HG02798 (cell line): ENCODE results near the gene PROSER2.
"Not testable (repeated sequence)": the region's sequence is repeated elsewhere in the genome, so short reads cannot be mapped to it uniquely, and the experiment has no call there.

Source experiments
- ATAC-seq: cut with Tn5 transposase; IDR thresholded peaks from one replicate; pipeline ENCODE4 v1.9.1; 2021; ENCODE audit warnings: mild to moderate bottlenecking; ENCODE audit not compliant: unreplicated experiment, poor library complexity

Gene PROSER2

GRCh38 chr10:11832042-11832441 lies 8.9 kb downstream of the PROSER2 start:
- ATAC-seq = no peak

- no peak for ATAC-seq
Measured at GRCh38 chr10:11835061-11835460, 11.9 kb downstream of the PROSER2 start.

DNA sequence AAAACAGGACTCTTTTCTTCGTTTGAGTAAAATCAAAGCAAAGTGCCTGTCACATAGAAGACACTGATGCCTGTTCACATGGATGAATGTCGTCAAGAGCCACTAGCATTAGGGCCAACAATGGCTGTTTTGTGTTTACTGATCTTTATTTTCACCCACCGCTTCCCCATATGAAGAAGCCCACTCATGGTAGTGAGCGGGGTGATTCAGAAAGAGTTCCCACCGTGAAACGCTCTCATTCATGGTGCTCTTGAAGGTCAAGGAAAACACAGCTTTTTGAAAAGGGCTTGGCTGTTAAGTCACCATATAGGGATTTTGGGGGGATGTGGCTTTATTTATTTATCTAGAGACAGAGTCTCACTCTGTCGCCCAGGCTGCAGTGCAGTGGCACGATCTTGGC lies 12.5 kb downstream of the PROSER2 start:
- no peak for ATAC-seq

- no peak for ATAC-seq
Measured at GRCh38 chr10:11837372-11838161, 14.4 kb downstream of the PROSER2 start.

DNA sequence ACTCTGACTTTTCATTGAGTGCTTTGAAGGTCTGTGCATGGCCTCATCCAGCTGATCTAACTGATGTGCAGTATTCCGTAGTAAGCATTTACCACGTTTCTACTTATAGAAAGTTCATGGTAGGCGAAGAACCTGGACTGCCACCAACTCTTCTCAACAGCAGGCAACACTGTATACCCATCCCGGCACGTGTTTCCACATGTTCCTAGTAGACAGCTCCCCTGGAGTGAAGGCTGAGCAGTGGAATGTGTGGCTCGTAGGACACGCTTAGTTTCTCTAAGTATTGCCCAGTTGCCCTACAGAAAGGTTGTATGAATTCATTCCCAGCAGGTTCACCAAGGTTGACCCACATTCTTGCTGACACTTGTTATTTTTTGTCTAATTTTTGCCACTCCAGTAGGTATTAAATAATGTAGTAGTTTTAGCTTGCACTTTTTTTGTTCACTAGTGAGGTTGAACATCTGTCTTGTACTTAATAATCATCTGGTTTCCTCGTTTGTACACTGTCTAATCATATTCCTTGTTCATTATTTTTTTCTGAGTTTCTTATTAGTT lies 15.2 kb downstream of the PROSER2 start:
- ATAC-seq = no peak

GRCh38 chr10:11841375-11841774 lies 18.2 kb downstream of the PROSER2 start:
- no peak for ATAC-seq

DNA sequence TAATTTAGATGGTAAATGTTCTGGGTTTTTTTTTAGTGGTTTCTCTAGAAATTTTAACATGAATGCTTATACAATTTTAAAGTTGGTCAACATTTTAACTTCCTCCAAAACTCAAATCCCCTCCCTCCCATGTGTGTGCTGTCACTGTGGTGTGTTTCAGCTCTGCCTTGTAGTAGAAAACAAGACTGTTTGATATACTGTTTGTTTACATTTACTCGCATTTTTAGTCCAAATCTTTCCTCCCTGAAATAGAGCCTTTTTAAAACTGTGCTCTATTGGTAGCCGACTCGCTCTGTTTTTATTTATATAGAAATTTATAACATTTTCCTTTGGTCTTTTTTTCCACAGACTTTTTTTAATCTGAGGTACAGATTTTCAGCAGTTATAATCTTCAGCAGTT lies 19.3 kb downstream of the PROSER2 start:
- no peak for ATAC-seq

DNA sequence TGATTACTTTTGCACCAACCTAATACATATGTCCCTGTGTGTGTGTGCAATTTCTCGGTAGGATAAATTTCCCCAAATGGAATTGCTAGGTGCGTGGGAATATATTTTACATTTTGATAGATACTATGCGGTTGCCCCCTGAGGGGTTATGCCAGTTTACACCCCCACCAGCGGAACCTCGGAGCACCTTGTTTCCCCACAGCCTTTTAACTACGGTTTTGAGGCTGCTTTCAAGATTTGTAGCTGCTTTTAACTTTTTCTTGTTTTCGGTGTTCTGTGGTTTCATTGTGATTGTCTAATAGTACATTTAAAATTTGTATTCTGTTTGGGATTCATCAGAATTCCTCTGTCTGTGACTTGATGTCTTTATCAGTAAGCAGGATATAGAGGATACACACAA lies 22.0 kb downstream of the PROSER2 start:
- ATAC-seq = no peak

GRCh38 chr10:11846542-11846941 lies 23.4 kb downstream of the PROSER2 start:
- ATAC-seq = no peak

DNA sequence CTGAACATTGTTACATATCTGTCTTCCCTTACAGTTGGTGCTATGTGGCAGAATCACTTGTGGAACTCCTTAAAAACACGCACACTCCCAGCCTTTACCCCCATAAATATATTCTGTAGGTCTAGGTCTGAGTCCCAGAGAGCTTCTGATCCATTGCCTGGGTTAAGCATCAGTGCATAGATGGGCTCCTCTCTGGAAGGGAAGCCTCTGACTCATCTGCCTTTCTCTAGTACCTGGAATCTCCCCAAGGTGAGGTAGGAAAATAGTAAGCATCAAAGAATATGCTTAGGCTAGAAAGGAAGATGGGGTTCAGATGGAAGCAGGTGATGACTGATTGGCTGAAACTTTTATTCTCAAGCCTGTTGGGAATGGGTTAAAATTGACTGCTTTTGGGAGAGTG lies 26.1 kb downstream of the PROSER2 start:
- ATAC-seq = no peak

- no peak for ATAC-seq
Measured at GRCh38 chr10:11849911-11850310, 26.8 kb downstream of the PROSER2 start.

- ATAC-seq = no peak
Measured at GRCh38 chr10:11851910-11852309, 28.8 kb downstream of the PROSER2 start.

GRCh38 chr10:11852637-11853036 lies 29.5 kb downstream of the PROSER2 start:
- ATAC-seq = not testable (repeated sequence)

GRCh38 chr10:11853468-11853867 lies 30.3 kb downstream of the PROSER2 start:
- ATAC-seq = no peak

- ATAC-seq = no peak
Measured at GRCh38 chr10:11854301-11854700, 31.1 kb downstream of the PROSER2 start.

DNA sequence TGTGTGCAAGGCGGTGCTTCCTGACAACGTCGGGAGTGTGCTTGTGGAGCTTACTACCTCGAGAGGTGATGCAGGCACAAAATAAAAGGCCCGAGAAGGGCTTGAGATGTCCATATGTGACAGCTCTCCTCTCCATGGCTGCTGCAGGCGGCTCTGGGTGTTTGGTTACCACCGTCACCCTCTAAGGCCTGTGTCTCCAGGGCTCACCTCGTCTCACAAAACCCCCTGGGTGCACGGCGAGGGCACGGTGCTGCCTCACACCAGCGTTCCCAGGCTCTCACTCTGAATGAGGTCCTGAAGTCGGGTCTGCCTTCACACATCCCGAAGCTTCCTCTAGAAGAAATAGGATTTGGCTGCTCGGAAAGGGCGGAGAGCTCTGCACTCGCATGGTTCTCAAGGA lies 32.9 kb downstream of the PROSER2 start:
- ATAC-seq = no peak

DNA sequence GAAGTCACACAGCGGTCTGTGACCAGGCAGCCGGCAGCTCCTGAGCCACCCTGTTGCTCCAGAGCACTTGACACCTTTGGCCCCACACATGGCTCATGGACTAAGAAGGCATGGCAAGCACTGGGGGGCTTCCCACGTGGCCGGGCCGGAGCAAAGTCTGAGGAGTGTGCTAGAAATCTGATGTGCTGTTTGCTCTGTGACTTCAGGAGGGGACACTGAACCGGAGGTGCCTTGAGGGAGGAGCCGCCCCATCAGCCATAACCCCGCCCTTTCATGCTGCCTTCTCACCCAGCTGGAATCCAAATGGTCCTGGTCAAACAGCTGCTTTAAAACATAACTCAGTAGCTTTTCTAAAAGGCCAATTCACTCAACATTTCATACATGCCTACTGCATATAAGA lies 33.5 kb downstream of the PROSER2 start:
- ATAC-seq = no peak

GRCh38 chr10:11858093-11858492 lies 34.9 kb downstream of the PROSER2 start:
- ATAC-seq = no peak

GRCh38 chr10:11861341-11861740 lies 38.2 kb downstream of the PROSER2 start:
- no peak for ATAC-seq

DNA sequence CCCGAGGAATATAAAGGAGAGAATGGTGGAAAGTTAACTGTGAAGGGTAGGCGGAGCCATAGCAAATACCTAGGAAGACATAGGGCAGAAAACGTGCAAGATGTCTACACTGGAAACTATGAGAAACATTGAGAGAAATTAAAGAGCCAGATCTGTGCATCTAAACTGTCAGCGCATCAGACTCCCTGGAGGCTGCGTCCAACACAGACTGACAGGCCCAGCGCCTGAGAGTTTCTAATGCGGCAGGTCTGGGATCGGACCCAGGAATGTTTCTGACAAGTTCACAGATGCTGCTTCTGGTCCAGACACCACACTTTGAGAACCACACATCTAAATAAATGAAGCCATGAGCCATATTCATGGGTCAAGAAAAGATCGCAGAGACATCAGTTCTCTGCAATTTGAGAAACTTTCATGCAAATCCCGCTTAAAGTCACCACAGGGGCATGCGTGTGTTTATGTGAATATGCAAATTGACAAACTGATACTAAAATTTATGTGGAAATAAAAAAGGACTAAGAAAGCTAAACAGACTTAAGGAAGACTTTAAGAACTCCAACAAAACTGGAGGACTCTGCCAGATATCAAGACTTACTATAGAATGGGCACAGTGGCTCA lies 38.8 kb downstream of the PROSER2 start:
- no peak for ATAC-seq

DNA sequence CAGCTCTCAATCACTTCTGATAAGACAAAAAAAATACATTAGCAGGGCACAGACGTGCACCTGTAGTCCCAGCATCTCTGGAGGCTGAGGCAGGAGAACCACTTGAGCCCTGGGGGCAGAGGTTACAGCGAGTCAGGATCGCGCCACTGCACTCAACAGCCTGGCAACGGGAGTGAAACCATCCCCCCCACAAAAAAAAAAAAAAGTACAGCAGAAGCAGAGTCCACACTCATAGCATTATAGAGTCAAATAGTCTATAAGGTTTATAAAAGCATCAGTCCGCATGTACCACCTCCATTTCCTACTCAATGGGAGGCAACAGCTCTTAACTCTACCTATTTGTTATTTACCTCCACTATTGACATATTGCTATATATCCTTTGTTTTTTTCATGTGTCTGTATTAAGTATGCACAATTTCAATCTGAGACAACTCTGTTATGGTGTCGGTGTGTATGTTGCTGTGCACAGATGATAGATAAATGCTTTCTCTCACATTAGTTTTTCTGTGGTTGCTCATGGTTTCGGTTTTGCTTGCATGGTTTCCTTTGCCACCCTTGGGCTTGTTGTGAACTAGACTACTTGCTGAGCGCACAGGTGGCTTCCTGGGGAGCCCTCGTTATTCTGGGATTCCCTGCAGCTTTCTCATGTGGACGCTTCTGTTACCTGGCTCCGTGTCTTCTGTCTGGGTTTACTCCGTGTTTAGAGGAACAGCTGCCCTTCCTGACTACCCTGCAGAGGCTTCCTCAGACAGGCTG lies 40.4 kb downstream of the PROSER2 start:
- peak; percentile 99 for ATAC-seq
